Right lobe of liver (tissue), 6 donors: Measurements from ENCODE around the gene UBE2J1. TPM values are rescaled to one million over a fixed set of nuclear protein-coding genes. Genes with fewer than 3 reads are reported as not detected.
A peak's percentile ranks its signal among the peaks of the same experiment; 100 is the strongest.

Source experiments
- ATAC-seq, 4 donors: fragments of 200-7000 bp; cut with Tn5 transposase; one replicate each; pipeline ENCODE4 v1.9.1; 2020; ENCODE audit warnings: mild to moderate bottlenecking in 4 of 4, moderate library complexity in 4 of 4
- DNase-seq, 3 donors: peaks; one replicate each; pipeline ENCODE4 v3.0.0-alpha.2; 2020
- H3K27ac ChIP-seq, 3 donors: fragments of 200-600 bp; one replicate each; pipeline ENCODE4 v1.8.0; 2022
- H3K27me3 ChIP-seq, 2 donors: fragments of 200-600 bp; one replicate each; pipeline ENCODE4 v1.8.0; 2022
- H3K36me3 ChIP-seq, 4 donors: fragments of 200-600 bp; sonication (generic) in 1 of 4; one replicate each; pipeline versions ENCODE4 v1.5.1 to v1.8.0; 2017 to 2022; ENCODE audit warnings: control low read depth in 1 of 4
- H3K4me1 ChIP-seq, 4 donors: fragments of 200-600 bp; sonication (generic) in 1 of 4; one replicate each; pipeline versions ENCODE4 v1.5.1 to v1.8.0; 2017 to 2022; ENCODE audit warnings: control low read depth in 1 of 4
- H3K4me3 ChIP-seq, 3 donors: fragments of 200-600 bp; one replicate each; pipeline ENCODE4 v1.8.0; 2022
- H3K9me3 ChIP-seq, 4 donors: fragments of 200-600 bp; sonication (generic) in 1 of 4; one replicate each; pipeline versions ENCODE4 v1.5.1 to v1.8.0; 2017 to 2022; ENCODE audit warnings: control low read depth in 1 of 4
- POLR2A ChIP-seq: fragments of 450-650 bp; IDR thresholded peaks from one replicate; pipeline ENCODE4 v1.6.1; 2017; ENCODE audit warnings: antibody characterized with exemption, mild to moderate bottlenecking
- WGBS: methylation state at CpG from one replicate; pipeline ENCODE4 v1.1.6; 2018; ENCODE audit warnings: low coverage, low lambda C conversion rate; ENCODE audit not compliant: insufficient coverage; ENCODE audit errors: missing lambda C conversion rate; 5-methylcytosine and 5-hydroxymethylcytosine counted together
- intact Hi-C, 2 donors: fragments of 100-400 bp; cut with DNase I; formaldehyde crosslinking; loops; one replicate each; pipeline versions ENCODE4 v1.11.2 to v1.14.1; 2022
- total RNA-seq, 6 experiments: library from RNA; depleted of rRNA in 2 of 6; stranded (reverse); fragments of >200 nt in 2 of 6; fragmentation: NEBNext Ultra II Directional in 3 of 6; extraction: Animal tissue kit (Norgen Biotek cat#: 25700) in 3 of 6; gene quantifications; one replicate each; pipeline versions ENCODE4 v1.1.0 to v1.2.4, GENCODE V29; 2016 to 2023
- TF ChIP-seq, protein P1 (sequence below), 4 donors: fragments of 200-600 bp in 3 of 4; fragments of 450-650 bp in 1 of 4; IDR thresholded peaks; one replicate each; pipeline versions ENCODE4 v1.5.1 to v1.8.0; 2016 to 2022; ENCODE audit warnings: antibody characterized with exemption in 4 of 4, mild to moderate bottlenecking in 2 of 4
- donor health status: DM: no; HTN: yes; CAD: no.
- donor health status: DM: no; HTN: no; CAD: no.
- donor health status: DM: no; HTN: no; CAD: no.
- donor health status: DM: no; HTN: yes; CAD: no.
- donor health status: DM: no; HTN: yes; CAD: no.

The UBE2J1 gene
- total RNA-seq, 6 experiments from 2014 or later, result 14.9 to 22.3 (median 19.7) TPM

DNA sequence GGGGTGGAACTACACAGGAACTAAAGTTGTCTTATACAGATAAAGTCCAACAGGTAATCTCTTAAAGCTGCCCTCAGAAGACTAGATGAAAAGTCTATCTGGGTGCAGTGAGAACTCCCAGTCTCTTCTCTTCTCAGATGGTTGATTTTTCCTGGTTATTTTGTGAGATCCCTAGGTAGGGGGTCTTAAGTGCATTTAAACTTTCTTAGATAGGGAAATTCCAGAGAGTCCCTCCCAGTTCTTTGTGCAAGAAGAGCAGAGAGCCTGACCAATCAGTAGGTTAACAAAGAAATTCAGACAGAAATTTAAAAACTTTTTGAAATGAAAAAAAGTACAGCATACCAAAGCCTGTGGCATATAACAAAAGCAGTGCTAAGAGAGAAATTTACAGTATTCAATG lies 35.5 kb downstream of the UBE2J1 start:
- intact Hi-C loops, result no loop called here
- H3K36me3 ChIP-seq, result no peaks in the 10 kb centered on the region
- ATAC-seq (no peak), DNase-seq (no peak)
- H3K27me3 ChIP-seq, result no peaks in the 10 kb centered on the region
- no peaks in the 10 kb centered on the region for H3K4me1 ChIP-seq
- H3K9me3 ChIP-seq, result no peaks in the 10 kb centered on the region
- TF ChIP-seq, protein P1, sequence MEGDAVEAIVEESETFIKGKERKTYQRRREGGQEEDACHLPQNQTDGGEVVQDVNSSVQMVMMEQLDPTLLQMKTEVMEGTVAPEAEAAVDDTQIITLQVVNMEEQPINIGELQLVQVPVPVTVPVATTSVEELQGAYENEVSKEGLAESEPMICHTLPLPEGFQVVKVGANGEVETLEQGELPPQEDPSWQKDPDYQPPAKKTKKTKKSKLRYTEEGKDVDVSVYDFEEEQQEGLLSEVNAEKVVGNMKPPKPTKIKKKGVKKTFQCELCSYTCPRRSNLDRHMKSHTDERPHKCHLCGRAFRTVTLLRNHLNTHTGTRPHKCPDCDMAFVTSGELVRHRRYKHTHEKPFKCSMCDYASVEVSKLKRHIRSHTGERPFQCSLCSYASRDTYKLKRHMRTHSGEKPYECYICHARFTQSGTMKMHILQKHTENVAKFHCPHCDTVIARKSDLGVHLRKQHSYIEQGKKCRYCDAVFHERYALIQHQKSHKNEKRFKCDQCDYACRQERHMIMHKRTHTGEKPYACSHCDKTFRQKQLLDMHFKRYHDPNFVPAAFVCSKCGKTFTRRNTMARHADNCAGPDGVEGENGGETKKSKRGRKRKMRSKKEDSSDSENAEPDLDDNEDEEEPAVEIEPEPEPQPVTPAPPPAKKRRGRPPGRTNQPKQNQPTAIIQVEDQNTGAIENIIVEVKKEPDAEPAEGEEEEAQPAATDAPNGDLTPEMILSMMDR (IDR thresholded peaks at IDR 0.05), result no peak
- no peak for TF ChIP-seq POLR2A
- no peak overlapping the region for H3K27ac ChIP-seq
- H3K4me3 ChIP-seq, result no peak overlapping the region

DNA sequence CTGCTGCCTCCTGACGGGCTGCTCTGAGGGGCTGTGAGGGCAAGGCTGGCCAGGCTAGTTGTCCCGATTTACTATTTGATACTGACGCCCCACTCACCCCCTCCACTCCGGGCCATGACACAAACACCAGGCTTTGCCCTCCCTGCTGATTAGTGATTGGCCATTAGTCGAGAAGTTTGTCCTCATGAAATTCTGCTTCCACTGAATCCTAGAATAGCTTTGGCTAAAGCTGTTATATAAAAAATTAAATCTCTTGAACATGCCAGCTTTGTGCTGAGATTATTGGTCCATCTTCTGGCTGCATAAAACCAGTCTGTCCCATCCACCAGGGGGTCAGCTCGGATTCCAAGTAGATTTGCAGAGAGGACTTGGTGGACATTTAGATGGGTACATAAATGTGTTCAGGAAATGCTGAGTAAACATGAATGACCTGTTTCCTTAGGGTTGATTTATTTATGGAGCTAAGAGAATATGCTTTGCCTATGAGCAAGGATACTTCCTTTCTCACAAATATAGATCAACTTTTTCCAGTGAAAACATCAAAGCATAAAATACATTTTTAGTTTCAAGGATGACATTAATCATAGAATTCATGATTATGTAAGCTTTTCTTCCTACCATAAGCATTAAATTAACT lies 37.2 kb downstream of the UBE2J1 start, which contains the start of gene GABRR2:
GABRR2 (minus strand) TSS at position 51 of the 637 bp plus-strand sequence. CDS start 134 bp downstream, outside the sequence.
- Histone ChIP-seq H3K4me1 (no peaks in the 10 kb centered on the region), H3K27ac (no peak within 1 kb of the TSS), H3K27me3 (no peaks in the 10 kb centered on the region), H3K9me3 (no peaks in the 10 kb centered on the region), H3K36me3 (no peaks in the 10 kb centered on the region), H3K4me3 (no peak within 1 kb of the TSS)
- no peak for ATAC-seq
- no peak for DNase-seq
- 98% methylated on average over 6 of the region's 6 CpGs for WGBS
- TF ChIP-seq POLR2A, result no peak
- TF ChIP-seq, protein P1 (IDR thresholded peaks at IDR 0.05), result no peak
- intact Hi-C loops, result no loop called here

DNA sequence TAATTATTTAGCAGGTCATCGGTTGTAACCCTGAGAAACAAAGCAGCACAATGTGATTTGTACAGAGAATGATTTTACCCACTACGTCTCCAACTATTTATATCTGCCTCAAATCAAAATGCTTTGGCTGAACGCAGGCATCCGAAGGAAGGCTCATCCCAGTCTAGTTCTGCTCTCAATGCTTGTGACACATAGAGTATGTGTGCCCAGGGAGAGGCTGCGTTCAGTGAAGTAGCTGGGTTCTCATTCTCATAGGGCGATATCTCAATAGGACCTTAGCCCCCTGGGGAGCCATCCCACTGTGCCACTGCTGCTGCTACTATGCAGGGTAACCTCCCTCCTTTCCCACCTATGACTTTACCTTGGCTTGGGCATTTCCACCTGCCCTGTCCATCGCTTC lies 37.8 kb downstream of the UBE2J1 start:
- DNase-seq (no peak), ATAC-seq (no peak)
- Histone ChIP-seq H3K36me3 (no peaks in the 10 kb centered on the region), H3K9me3 (no peaks in the 10 kb centered on the region), H3K4me1 (no peaks in the 10 kb centered on the region), H3K27me3 (no peaks in the 10 kb centered on the region), H3K4me3 (no peak overlapping the region), H3K27ac (no peak overlapping the region)
- TF ChIP-seq, protein P1 (IDR thresholded peaks at IDR 0.05), result no peak
- no peak for TF ChIP-seq POLR2A
- 94% methylated on average over 7 of the region's 7 CpGs for WGBS
- intact Hi-C loops, result no loop called here

DNA sequence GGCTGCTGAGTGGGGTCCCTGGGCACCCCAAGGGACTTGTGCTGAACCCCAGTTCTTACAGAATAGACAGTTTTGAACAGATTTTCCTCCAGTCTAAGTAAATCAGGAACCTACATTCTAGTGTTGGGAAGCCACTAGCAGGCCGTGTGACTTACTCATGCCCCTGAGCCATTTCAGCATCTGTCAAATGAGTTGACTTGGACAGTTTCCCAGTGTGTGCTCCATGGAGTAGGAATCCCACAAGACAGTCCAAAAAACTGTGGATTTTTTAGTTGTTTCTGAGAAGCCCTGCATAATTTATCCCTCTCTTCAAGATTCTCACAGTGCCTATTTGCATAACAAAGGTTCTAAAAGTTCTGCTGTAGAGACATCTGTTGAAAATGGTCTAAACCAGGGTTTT lies 39.5 kb downstream of the UBE2J1 start:
- Histone ChIP-seq H3K36me3 (no peaks in the 10 kb centered on the region), H3K27me3 (no peaks in the 10 kb centered on the region), H3K9me3 (no peaks in the 10 kb centered on the region), H3K27ac (no peak overlapping the region), H3K4me3 (no peak overlapping the region), H3K4me1 (no peaks in the 10 kb centered on the region)
- ATAC-seq (peak in 1 of 4 donors; percentile 43), DNase-seq (no peak)
- no peak for TF ChIP-seq POLR2A
- 60% methylated on average over 1 of the region's 1 CpG for WGBS
- intact Hi-C loops, result no loop called here

DNA sequence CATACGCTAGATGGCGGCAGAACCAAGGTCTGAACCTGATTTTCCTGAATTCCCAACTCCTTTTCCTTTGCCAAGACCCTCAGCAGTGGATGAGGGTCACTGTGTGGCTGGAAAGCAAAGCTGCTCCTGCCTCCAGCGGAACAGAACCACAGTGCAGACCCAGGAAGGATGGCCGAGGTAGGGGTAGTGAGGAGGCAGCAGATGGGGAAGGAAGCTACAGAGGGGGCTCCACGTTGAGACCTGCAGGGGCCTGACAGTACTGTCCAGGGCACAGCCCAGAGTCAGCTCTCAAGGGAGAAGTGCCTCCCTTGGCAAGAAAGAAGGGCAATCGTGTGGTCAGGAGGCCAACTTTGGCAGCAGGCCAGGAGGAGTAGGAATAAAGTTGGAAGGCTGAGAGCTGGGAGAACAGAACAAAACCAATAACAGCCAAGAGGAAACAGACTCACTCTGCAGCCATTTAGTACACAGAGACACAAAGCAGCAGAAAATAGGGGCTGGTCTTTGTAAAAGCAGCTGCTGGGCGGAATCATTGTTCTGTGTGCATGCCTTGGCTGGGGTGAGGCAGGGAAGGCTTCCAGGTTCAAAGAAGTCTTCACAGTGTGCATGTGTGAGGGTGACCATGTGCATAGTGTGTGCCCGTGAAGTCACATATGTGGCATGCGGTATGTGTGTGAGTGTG lies 40.5 kb downstream of the UBE2J1 start:
- no peak for TF ChIP-seq POLR2A
- TF ChIP-seq, protein P1 (IDR thresholded peaks at IDR 0.05), result peak in 3 of 4 donors; percentile 31 to 41 (median 31)
- Histone ChIP-seq H3K4me3 (no peak overlapping the region), H3K4me1 (no peaks in the 10 kb centered on the region), H3K36me3 (no peaks in the 10 kb centered on the region), H3K27ac (no peak overlapping the region), H3K27me3 (no peaks in the 10 kb centered on the region), H3K9me3 (no peaks in the 10 kb centered on the region)
- ATAC-seq (peak; percentile 48 to 61 (median 55)), DNase-seq (peak in 1 of 3 donors; percentile 39)
- WGBS, result 33% methylated on average over 9 of the region's 9 CpGs
- intact Hi-C loops, result no loop called here
